Suprapubic skin (tissue), 4 donors: Measurements from ENCODE around the gene SCP2.

Experiments used
- CTCF ChIP-seq, 2 donors: fragments of 200-600 bp in 1 of 2; fragments of 450-650 bp in 1 of 2; sonication (generic) in 1 of 2; IDR thresholded peaks; one replicate each; pipeline ENCODE4 v1.5.1; 2016 to 2019; ENCODE audit warnings: antibody characterized with exemption in 2 of 2, mild to moderate bottlenecking in 1 of 2, moderate library complexity in 1 of 2
- EP300 ChIP-seq: sonication (generic); formaldehyde crosslinking; IDR thresholded peaks from one replicate; pipeline ENCODE4 v1.6.1; 2017; ENCODE audit warnings: antibody characterized with exemption
- POLR2A ChIP-seq, 2 donors: fragments of 450-650 bp; IDR thresholded peaks; one replicate each; pipeline ENCODE4 v1.6.1; 2017; ENCODE audit warnings: antibody characterized with exemption in 2 of 2, mild to moderate bottlenecking in 2 of 2, moderate library complexity in 2 of 2
- POLR2AphosphoS5 ChIP-seq, 3 donors: sonication (generic); formaldehyde crosslinking; IDR thresholded peaks; one replicate each; pipeline ENCODE4 v1.6.1; 2017; ENCODE audit warnings: antibody characterized with exemption in 3 of 3

- no peak for TF ChIP-seq POLR2AphosphoS5 (IDR thresholded peaks at IDR 0.05)
- TF ChIP-seq CTCF (IDR thresholded peaks at IDR 0.05) = no peak
- TF ChIP-seq POLR2A (IDR thresholded peaks at IDR 0.05) = no peak
- TF ChIP-seq EP300 = no peak
Observed at GRCh38 chr1:52967666-52968065, 40.6 kb downstream of the SCP2 start.
